ENCODE results near the gene TRIOBP.

The TRIOBP gene

GRCh38 chr22:37659066-37659896 lies 37.6 kb upstream of the TRIOBP start:
- Histone ChIP-seq H3K4me3 (replicated peaks; ENCODE audit: low read depth, low read length) (peak overlapping the region; percentile 91), H3K36me3 (ENCODE audit: control insufficient read depth, insufficient read depth, low read length) (peaks cover 2% of the 10 kb centered on the region), H3K27me3 (replicated peaks; ENCODE audit: control insufficient read depth, insufficient read depth, low read length) (no peaks in the 10 kb centered on the region)
- peak; percentile 64 for DNase-seq (ENCODE audit: extremely low read depth, insufficient read length)
- TF ChIP-seq, protein P1, sequence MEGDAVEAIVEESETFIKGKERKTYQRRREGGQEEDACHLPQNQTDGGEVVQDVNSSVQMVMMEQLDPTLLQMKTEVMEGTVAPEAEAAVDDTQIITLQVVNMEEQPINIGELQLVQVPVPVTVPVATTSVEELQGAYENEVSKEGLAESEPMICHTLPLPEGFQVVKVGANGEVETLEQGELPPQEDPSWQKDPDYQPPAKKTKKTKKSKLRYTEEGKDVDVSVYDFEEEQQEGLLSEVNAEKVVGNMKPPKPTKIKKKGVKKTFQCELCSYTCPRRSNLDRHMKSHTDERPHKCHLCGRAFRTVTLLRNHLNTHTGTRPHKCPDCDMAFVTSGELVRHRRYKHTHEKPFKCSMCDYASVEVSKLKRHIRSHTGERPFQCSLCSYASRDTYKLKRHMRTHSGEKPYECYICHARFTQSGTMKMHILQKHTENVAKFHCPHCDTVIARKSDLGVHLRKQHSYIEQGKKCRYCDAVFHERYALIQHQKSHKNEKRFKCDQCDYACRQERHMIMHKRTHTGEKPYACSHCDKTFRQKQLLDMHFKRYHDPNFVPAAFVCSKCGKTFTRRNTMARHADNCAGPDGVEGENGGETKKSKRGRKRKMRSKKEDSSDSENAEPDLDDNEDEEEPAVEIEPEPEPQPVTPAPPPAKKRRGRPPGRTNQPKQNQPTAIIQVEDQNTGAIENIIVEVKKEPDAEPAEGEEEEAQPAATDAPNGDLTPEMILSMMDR (IDR thresholded peaks at IDR 0.05; ENCODE audit: insufficient read depth, low read length, poor library complexity, severe bottlenecking) = no peak

DNA sequence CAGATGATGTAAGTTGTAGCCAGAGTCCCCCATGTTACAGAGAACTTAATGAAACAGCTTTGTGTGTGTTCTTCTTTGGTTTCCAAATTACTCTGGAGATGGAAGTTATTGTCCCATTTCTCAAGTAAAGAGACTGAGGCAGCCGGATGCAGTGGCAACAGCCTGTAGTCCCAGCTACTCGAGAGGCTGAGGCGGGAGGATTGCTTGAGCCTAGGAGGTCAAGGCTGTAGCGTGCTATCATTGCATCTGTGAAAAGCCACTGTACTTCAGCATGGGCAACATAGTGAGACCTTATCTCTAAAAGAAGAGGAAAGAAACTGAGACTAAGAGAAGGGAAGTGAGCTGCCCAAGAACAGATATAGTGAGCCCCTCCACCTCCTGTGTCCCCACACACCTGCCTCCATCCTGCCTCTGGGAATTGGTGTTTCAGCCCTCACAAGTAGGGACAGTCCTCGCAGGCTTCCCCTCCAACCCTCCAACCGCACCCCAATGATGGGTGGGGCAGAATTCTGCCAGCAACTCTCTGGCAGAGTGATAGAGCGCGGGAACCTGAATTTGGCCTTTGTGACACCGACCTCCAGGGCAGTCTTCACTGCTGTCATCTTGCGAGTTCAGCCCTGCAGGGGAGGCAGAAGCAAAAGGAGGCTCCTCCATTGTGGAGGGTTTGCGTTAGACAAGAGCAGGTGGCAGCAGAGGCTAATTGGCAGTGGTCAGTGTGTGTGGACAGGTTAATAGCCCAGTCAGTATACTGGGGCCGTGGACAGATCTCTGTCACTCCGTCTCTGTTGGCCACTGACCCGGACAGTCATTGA lies 36.7 kb upstream of the TRIOBP start:
- Histone ChIP-seq H3K27me3 (replicated peaks; ENCODE audit: control insufficient read depth, insufficient read depth, low read length) (no peaks in the 10 kb centered on the region), H3K4me3 (replicated peaks; ENCODE audit: low read depth, low read length) (peak overlapping the region; percentile 91), H3K36me3 (ENCODE audit: control insufficient read depth, insufficient read depth, low read length) (peaks cover 2% of the 10 kb centered on the region)
- DNase-seq (ENCODE audit: extremely low read depth, insufficient read length) = no peak
- TF ChIP-seq, protein P1 (IDR thresholded peaks at IDR 0.05; ENCODE audit: insufficient read depth, low read length, poor library complexity, severe bottlenecking) = no peak

- Histone ChIP-seq H3K4me3 (replicated peaks; ENCODE audit: low read depth, low read length) (peak overlapping the region; percentile 91), H3K27me3 (replicated peaks; ENCODE audit: control insufficient read depth, insufficient read depth, low read length) (no peaks in the 10 kb centered on the region), H3K36me3 (ENCODE audit: control insufficient read depth, insufficient read depth, low read length) (peaks cover 4% of the 10 kb centered on the region)
- no peak for DNase-seq (ENCODE audit: extremely low read depth, insufficient read length)
- TF ChIP-seq, protein P1 (IDR thresholded peaks at IDR 0.05; ENCODE audit: insufficient read depth, low read length, poor library complexity, severe bottlenecking) = no peak
These were observed 36.2 kb upstream of the TRIOBP start for GRCh38 chr22:37660709-37661045.

DNA sequence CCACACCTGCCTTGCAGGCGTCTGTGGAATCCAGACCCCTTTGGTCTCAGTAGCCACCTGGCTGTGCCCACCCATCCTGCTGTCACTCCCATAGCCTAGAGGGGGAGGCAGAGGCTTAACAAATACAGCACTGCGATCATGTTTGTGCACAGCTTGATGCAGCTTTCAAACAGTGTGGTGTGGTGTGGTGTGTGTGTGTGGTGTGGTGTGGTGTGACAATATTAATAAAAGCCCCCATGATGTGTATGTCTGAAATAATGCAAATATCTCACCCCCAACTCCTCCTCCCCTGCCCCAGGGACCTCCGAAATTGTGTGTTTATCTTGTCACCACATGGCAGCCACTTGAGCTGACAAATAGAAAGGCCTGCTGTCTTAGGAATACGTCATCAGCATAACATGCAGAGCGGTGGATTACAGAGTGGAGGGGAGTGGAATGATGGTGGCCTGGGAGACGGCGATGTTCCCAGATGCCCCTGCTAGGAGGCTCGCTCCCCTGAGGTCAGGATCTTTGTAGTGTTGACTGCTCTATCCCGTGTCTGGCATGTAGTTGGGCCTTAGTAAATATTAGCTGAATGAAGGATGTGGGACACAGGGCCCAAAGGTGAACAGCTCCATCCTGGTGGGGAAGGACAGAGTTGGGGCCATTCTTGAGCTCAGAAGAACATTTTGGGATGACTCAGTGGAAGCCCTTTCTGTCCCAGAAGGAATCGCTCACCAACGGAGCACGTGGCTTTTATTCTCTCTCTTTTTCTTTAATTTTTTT lies 35.5 kb upstream of the TRIOBP start:
- no peaks in the 10 kb centered on the region for H3K27me3 ChIP-seq (replicated peaks; ENCODE audit: control insufficient read depth, insufficient read depth, low read length)
- DNase-seq (ENCODE audit: extremely low read depth, insufficient read length) = no peak
- H3K36me3 ChIP-seq (ENCODE audit: control insufficient read depth, insufficient read depth, low read length) = peaks cover 10% of the 10 kb centered on the region
- TF ChIP-seq, protein P1 (IDR thresholded peaks at IDR 0.05; ENCODE audit: insufficient read depth, low read length, poor library complexity, severe bottlenecking) = peak; percentile 45
- peak overlapping the region; percentile 91 for H3K4me3 ChIP-seq (replicated peaks; ENCODE audit: low read depth, low read length)

DNA sequence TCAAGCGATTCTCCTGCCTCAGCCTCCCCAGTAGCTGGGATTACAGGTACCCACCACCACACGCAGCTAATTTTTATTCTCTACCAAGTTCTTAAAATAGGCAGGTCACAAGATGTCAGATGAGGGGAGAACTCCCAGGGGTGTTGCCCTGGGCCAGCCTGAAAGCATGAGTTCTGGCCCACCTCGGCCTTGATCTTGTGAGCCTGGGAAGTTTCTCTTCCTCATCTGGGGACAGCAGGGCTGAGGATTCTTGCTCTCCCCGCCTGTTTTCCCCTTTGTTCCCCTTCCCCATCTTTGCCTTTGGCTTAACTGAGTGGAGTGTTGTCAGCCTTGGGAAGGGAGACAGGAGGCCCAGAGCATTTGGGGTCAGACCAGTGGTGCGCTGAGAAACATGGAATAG lies 34.8 kb upstream of the TRIOBP start:
- Histone ChIP-seq H3K4me3 (replicated peaks; ENCODE audit: low read depth, low read length) (no peak overlapping the region), H3K27me3 (replicated peaks; ENCODE audit: control insufficient read depth, insufficient read depth, low read length) (no peaks in the 10 kb centered on the region), H3K36me3 (ENCODE audit: control insufficient read depth, insufficient read depth, low read length) (peaks cover 14% of the 10 kb centered on the region)
- TF ChIP-seq, protein P1 (IDR thresholded peaks at IDR 0.05; ENCODE audit: insufficient read depth, low read length, poor library complexity, severe bottlenecking) = no peak
- no peak for DNase-seq (ENCODE audit: extremely low read depth, insufficient read length)

All from GM06990 (cell line).